ENCODE data around the gene UVRAG. TPM values are rescaled to one million over a fixed set of nuclear protein-coding genes. Genes with fewer than 3 reads are reported as not detected.
A peak's percentile ranks its signal among the peaks of the same experiment; 100 is the strongest.

The UVRAG gene
- total and polyA plus RNA-seq, 2 of the 13 experiments (the other 11 are each of a cell fraction or from before 2014, with no cell fraction given) = 9.7 to 17.3 TPM

DNA sequence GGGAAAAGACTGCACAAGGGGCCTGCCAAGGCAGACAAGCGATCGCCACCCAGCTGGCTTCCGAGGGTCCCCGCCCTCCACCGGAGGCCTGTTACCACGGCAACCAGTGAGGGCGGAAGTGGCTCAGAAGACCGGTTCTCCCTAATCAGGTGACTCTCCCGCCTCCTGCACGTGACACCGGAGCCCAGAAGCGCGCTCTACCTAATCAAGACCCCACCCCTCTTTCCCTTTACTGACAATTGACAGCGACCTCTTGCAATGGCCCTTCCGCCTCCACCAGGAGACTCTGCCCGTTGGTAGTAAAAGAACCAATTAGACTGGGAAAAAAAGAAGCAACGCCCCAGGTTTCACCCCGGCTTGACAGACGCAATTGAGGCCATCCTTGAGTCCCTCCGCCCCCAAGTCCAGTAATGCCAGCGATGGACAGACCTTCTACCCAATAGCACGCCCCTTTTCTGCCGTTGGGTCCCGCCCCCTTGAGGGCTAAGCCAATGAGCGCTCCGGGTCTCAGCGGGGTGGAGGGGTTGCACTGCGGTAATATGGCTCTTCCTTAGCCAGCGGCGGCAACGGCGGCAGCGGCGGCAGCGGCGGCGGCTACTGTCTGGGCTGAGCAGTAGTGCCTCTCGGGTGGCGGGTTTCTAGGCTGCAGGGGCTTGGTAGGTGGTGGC, at the start of gene UVRAG (continued):
- TF ChIP-seq, protein P1, sequence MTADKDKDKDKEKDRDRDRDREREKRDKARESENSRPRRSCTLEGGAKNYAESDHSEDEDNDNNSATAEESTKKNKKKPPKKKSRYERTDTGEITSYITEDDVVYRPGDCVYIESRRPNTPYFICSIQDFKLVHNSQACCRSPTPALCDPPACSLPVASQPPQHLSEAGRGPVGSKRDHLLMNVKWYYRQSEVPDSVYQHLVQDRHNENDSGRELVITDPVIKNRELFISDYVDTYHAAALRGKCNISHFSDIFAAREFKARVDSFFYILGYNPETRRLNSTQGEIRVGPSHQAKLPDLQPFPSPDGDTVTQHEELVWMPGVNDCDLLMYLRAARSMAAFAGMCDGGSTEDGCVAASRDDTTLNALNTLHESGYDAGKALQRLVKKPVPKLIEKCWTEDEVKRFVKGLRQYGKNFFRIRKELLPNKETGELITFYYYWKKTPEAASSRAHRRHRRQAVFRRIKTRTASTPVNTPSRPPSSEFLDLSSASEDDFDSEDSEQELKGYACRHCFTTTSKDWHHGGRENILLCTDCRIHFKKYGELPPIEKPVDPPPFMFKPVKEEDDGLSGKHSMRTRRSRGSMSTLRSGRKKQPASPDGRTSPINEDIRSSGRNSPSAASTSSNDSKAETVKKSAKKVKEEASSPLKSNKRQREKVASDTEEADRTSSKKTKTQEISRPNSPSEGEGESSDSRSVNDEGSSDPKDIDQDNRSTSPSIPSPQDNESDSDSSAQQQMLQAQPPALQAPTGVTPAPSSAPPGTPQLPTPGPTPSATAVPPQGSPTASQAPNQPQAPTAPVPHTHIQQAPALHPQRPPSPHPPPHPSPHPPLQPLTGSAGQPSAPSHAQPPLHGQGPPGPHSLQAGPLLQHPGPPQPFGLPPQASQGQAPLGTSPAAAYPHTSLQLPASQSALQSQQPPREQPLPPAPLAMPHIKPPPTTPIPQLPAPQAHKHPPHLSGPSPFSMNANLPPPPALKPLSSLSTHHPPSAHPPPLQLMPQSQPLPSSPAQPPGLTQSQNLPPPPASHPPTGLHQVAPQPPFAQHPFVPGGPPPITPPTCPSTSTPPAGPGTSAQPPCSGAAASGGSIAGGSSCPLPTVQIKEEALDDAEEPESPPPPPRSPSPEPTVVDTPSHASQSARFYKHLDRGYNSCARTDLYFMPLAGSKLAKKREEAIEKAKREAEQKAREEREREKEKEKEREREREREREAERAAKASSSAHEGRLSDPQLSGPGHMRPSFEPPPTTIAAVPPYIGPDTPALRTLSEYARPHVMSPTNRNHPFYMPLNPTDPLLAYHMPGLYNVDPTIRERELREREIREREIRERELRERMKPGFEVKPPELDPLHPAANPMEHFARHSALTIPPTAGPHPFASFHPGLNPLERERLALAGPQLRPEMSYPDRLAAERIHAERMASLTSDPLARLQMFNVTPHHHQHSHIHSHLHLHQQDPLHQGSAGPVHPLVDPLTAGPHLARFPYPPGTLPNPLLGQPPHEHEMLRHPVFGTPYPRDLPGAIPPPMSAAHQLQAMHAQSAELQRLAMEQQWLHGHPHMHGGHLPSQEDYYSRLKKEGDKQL (CRISPR knock-in tag; IDR thresholded peaks at IDR 0.05; ENCODE audit: low read depth) = no peak
- TF ChIP-seq, protein P2, sequence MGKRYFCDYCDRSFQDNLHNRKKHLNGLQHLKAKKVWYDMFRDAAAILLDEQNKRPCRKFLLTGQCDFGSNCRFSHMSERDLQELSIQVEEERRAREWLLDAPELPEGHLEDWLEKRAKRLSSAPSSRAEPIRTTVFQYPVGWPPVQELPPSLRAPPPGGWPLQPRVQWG (CRISPR knock-in tag; IDR thresholded peaks at IDR 0.05; ENCODE audit: borderline replicate concordance, low read depth) = no peak
- no peak for TF ChIP-seq ZNF644 (CRISPR knock-in tag; IDR thresholded peaks at IDR 0.05; ENCODE audit: low read depth)
- no peak for TF ChIP-seq FOSL1 (CRISPR knock-in tag; IDR thresholded peaks at IDR 0.05; ENCODE audit: borderline replicate concordance)
- no peak for TF ChIP-seq MAF1 (CRISPR knock-in tag; IDR thresholded peaks at IDR 0.05; ENCODE audit: borderline replicate concordance)
- TF ChIP-seq ARHGAP35 (CRISPR knock-in tag; IDR thresholded peaks at IDR 0.05; ENCODE audit: borderline replicate concordance) = no peak
- TF ChIP-seq ZNF607 (CRISPR knock-in tag; IDR thresholded peaks at IDR 0.05; ENCODE audit: borderline replicate concordance) = no peak
- TF ChIP-seq ZNF619 (CRISPR knock-in tag; IDR thresholded peaks at IDR 0.05) = no peak
- TF ChIP-seq JUND (CRISPR knock-in tag; IDR thresholded peaks at IDR 0.05) = no peak
- peak; percentile 54; the same call in 1 of the 2 replicates for TF ChIP-seq ZMYM4 (CRISPR knock-in tag; IDR thresholded peaks at IDR 0.05)
- TF ChIP-seq ZNF24 (IDR thresholded peaks at IDR 0.05) = no peak
- TF ChIP-seq, protein P3, sequence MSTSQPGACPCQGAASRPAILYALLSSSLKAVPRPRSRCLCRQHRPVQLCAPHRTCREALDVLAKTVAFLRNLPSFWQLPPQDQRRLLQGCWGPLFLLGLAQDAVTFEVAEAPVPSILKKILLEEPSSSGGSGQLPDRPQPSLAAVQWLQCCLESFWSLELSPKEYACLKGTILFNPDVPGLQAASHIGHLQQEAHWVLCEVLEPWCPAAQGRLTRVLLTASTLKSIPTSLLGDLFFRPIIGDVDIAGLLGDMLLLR (CRISPR knock-in tag; IDR thresholded peaks at IDR 0.05) = no peak
- TF ChIP-seq, protein P4, sequence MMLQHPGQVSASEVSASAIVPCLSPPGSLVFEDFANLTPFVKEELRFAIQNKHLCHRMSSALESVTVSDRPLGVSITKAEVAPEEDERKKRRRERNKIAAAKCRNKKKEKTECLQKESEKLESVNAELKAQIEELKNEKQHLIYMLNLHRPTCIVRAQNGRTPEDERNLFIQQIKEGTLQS (CRISPR knock-in tag; IDR thresholded peaks at IDR 0.05) = no peak
- no peak for TF ChIP-seq CENPX (CRISPR knock-in tag; IDR thresholded peaks at IDR 0.05)
- TF ChIP-seq, protein P5, sequence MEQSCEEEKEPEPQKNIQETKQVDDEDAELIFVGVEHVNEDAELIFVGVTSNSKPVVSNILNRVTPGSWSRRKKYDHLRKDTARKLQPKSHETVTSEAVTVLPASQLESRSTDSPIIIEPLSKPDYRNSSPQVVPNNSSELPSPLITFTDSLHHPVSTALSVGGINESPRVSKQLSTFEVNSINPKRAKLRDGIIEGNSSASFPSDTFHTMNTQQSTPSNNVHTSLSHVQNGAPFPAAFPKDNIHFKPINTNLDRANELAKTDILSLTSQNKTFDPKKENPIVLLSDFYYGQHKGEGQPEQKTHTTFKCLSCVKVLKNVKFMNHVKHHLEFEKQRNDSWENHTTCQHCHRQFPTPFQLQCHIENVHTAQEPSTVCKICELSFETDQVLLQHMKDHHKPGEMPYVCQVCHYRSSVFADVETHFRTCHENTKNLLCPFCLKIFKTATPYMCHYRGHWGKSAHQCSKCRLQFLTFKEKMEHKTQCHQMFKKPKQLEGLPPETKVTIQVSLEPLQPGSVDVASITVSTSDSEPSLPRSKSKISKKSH (CRISPR knock-in tag; IDR thresholded peaks at IDR 0.05; ENCODE audit: borderline replicate concordance) = peak; percentile 37; the same call in 1 of the 2 replicates
- no peak; the same call in 1 of the 2 replicates for TF ChIP-seq NFKB2 (CRISPR knock-in tag; IDR thresholded peaks at IDR 0.05; ENCODE audit: borderline replicate concordance)
- TF ChIP-seq ZNF652 (CRISPR knock-in tag; IDR thresholded peaks at IDR 0.05; ENCODE audit: borderline replicate concordance, low read depth) = no peak
- TF ChIP-seq AGO1 (IDR thresholded peaks at IDR 0.05; ENCODE audit: low read depth, low read length, poor library complexity, severe bottlenecking) = peak; percentile 8
- TF ChIP-seq HNF4G (IDR thresholded peaks at IDR 0.05; ENCODE audit: borderline replicate concordance, low read depth, low read length) = no peak
- TF ChIP-seq HNF4G (CRISPR knock-in tag; IDR thresholded peaks at IDR 0.05; ENCODE audit: borderline replicate concordance, low read depth) = no peak
- TF ChIP-seq ZNF7 (CRISPR knock-in tag; IDR thresholded peaks at IDR 0.05) = no peak
- no peak for TF ChIP-seq ZNF703 (CRISPR knock-in tag; IDR thresholded peaks at IDR 0.05; ENCODE audit: borderline replicate concordance)

Data from HepG2 (cell line).